Pericardium fibroblast (primary cell): ENCODE measurements around the gene IRAK4. TPM values are rescaled to one million over a fixed set of nuclear protein-coding genes. Genes with fewer than 3 reads are reported as not detected.

Source experiments
- total RNA-seq: library from RNA; depleted of rRNA; stranded (reverse); fragments of >200 nt; gene quantifications from 2 replicates; pipeline ENCODE4 v1.2.3, GENCODE V29; 2015

The IRAK4 gene
- total RNA-seq, result 10.0 and 18.3 TPM in 2 replicates

DNA sequence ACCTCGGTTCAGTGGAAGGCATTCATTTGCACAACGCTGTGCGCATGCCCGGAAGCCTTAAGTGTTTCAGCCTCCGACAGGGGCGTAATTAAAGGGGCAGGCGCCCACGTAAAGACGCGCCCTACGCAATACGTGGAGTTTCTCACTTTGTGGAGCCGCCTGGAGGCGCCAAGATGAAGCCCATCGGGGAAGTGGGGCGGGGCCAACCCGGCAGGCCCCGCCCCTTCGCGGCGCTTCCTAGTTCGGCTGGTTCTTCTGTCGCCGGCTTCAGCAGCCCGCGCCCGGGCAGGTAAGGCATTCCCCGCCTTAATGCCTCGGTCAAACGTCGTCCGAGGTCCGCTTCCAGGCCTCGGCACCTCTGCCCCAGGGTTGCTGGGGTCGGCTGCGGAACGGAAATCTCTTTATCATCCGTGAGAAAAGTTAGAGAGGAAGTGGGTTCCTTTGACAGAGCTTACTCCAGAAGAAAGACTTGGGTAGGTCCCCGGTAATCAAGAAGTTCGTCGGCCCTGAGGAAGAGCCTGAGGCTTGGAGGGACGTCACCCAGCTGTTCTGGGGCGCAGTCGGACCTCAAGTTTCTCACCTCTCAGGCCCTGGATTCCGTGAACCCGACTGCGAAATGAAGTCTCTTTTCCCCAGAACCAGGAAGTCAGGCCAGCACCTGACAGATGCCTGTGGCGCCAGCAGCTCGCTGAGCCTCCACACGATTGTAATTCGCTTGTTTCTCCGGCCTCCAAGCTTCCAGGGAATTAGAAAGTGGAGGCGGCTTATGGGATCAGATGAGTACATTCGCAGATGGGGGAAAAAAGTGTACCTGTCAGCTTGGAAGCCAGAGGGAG is at the start of gene IRAK4, which contains the start of gene PUS7L:
Gene IRAK4, plus strand, starts transcription at position 224 of the 836 bp plus-strand sequence. CDS start 9,161 bp downstream, outside the sequence.
Gene PUS7L, minus strand, starts transcription at position 63 of the 836 bp plus-strand sequence. CDS start 3,545 bp downstream, outside the sequence.

DNA sequence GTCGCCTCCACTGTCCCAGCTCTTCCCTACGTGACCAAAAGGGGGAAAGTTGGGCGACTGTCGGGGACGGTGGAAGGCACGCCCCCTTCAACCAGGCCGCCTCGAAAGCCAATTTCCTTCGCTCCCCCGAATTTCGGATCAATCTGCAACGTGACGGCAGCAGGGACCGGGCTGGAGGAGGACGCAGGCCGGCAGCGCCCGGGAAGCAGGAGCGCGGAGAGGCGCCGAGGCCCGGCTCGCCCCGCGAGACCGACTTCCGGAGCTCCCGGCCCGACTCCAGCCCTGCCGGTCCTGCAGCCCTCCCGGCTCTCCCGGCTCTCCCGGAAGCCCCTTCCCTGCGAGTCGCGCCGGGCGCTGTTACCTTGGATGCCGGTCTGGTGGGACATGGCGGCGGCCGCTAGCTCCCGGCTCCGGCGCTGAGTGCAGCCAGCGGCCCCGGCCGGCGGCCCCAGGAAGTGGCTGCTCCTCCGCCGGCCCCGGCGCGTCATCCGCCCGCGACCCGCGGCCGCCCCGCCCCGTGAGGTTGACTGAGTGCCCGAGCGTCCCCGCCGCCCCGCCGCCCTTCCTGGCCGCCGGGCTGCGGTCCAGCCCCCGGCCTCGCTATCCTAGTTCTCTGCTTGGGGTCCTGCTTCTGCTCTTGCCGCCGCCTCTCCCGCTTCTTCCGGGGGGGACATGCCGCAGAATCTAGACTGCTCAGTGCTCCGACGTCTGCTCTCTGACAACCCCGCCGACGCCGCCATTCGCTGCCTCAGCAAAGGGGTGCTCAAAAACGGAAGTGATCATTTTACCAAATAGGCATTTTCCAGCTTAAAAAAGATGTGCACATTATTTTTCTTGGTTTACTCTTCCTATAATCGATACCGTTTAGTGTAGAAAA is 47.3 kb downstream of the IRAK4 start, which contains the start of gene TWF1:
Gene TWF1, minus strand, starts transcription at position 458 of the 877 bp plus-strand sequence. Its CDS starts 72 bp downstream, at position 386.

DNA sequence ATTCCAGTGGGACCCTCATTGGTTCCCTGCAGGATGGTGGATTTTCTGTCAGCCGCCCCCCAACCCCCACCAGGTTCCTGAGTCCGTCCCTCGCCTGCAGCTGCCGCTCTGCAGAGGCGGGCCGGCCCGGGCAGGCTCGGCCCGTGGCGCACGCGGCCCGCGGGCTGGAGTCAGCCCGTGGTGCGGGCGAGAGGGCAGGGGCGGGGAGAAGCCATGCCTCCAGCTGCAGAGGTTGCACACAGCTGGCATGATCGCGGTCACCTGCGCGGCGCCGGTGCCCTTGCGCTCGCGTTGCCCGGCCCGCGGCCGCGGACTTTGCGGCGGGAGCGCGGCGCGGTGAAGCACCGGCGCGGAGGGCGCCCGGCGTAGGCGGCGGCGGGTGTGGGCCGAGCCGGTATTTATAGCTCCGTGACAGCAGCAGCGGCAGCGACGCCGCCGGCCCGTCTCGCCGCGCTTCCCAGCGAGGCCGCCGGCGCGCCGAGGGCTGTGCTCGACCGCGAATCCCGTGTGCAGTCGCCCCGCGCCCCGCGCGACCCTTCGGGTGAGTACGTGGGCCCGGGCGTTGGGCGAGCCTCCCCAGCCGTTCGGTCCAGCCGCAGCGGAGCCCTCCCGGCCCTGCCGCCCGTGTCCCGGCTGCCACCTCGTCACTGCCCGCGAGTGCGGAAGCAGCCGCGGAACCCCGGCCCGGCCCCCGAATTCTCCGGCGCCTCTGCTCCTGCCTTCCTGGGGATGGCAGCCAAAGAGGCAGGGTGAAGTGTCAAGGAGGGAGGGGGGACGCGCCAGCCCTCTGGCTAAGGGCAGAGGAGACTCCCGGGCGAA is 77.1 kb downstream of the IRAK4 start, which contains the start of gene TMEM117:
Gene TMEM117, plus strand, starts transcription at position 426 of the 819 bp plus-strand sequence.

Other genes starting within 250 kb of the IRAK4 start
- gene ADAMTS20, start 206.7 kb upstream of the IRAK4 start, total RNA-seq, result not detected in 2 replicates
- gene PUS7L, start 161 bp upstream of the IRAK4 start, total RNA-seq, result 6.9 and 11.1 TPM in 2 replicates
- gene TWF1, start 47.4 kb downstream of the IRAK4 start, total RNA-seq, result 76.5 and 86.5 TPM in 2 replicates
- gene TMEM117, start 77.1 kb downstream of the IRAK4 start, total RNA-seq, result 9.4 and 12.1 TPM in 2 replicates